Measurements from ENCODE around the gene FAM229B.

FAM229B gene

GRCh38 chr6:112141707-112142106 is 54.3 kb downstream of the FAM229B start:
- DNase-seq: no peak

DNA sequence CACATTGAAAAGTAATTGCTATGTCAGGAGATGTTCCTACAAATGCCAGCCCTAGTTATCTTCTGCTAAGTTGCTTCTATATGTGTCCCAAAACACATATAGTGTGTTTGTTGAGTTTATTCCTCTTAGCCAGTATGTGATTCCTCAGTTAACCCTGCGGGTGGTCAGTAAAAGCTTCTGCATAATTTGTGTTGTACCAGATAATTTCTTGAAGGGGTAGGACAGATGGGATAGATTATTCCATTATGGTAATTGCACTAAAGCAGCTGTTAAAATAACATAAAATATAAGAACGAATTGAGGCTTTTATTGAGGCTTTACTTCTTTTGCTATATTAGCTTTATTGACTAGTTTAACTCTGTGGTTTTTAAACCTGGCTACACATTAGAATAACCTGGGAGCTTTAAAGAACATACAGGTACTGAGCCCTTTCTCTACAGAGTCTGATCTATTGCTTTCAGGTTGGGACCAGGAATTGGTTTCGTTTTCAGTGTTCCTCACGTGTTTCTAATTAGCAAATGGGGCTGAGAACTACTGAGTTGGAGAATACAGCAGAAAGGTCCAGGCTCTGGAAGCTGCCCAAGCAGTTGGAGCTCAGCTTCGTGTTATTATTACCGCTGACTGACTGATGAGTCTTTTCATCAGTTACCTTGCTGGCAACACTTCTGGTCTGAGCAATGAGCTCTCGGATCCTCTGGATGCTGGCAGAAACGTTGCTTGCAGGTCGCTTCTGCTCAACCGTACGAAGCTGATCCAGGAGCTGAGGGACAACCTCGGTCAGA is 56.9 kb downstream of the FAM229B start:
- no peak for DNase-seq

DNA sequence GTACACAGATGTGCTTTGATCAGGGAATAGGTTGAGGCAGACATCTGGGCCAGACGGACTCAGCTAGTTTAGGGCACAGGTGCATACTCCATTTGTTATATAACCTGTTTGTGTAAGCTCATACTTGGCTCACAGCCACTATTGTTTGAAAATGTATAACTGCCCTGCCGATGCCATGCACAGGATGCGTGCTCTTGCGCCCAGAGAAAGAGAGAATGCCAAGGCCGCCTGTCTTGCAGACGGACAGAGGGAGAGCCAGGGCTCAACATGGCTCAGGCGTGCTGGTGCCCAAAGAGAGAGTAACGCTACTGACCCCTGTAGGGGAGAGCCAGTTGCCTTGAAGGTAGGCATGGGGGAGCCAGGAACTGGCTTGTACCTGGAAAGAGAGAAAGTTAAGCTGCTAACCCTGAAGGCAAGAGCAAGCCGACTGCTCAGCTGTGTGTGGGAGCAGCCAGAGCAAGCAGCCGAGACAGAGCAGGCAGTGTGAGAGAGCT is 57.7 kb downstream of the FAM229B start:
- no peak for DNase-seq

GRCh38 chr6:112148103-112148502 is 60.7 kb downstream of the FAM229B start:
- no peak for DNase-seq

GRCh38 chr6:112149236-112149635 is 61.8 kb downstream of the FAM229B start:
- no peak for DNase-seq

DNA sequence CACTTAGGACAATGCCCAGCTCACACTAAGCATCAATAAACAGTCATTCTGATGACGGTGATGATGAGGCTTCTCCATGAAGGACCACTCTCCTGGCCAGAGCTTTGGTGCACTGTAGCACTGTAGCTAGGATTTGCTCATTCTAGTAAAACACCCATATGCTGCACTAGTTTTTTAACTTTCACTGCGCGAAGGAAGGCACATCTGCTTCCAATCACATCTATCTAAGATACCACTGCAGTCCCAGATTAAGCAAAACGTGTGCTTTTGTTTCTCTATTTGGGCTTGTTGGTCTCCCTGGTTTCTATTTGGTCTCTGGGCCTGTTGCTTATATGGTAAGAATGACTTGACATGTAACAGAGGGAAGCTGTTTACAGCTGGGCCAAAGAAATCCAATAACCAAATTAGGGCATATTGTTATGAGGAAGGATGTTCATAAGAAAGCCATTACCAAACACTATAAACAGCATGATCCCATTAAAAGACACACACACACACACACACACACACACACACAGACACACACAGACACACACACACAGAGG is 62.4 kb downstream of the FAM229B start:
- no peak for DNase-seq

GRCh38 chr6:112150363-112150762 is 63.0 kb downstream of the FAM229B start:
- peak in 1 of 51 donors; percentile 11 for DNase-seq

Measured in hypothalamus (tissue), 51 donors.